Stimulated activated CD4-positive, alpha-beta T cell treated with anti-CD3 and anti-CD28 coated beads, Interleukin-15, amount 100 ng/mL, for 24 hours (primary cell): ENCODE measurements around the gene EXD3.

ENCODE experiments used
- DNase-seq: peaks from one replicate; pipeline ENCODE4 v3.0.0-alpha.2; 2020

The EXD3 gene

GRCh38 chr9:137301081-137301947 is 121.6 kb downstream of the EXD3 start:
- peak; percentile 50 for DNase-seq

GRCh38 chr9:137300567-137301080 is 122.3 kb downstream of the EXD3 start:
- peak; percentile 8 for DNase-seq

- no peak for DNase-seq
Observed at GRCh38 chr9:137299938-137300337, 123.0 kb downstream of the EXD3 start.

DNA sequence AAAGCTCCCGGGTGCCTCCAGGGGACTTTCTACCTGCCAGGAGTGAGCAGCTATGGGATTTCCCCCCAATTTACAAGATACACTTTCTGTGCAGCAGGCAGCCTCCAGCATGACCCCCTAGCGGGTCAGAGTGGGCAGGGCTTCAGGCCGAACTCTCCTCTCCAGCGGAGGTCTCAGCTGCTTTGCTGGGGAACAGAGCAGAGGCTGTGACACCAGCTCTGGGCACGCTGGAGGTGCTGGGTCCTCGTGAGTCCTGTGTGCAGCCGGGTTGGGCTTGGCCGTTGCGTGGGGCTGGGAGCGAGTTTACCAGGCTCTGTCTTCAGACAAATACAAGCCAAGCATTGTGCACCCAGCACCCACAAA is 123.8 kb downstream of the EXD3 start:
- no peak for DNase-seq

DNA sequence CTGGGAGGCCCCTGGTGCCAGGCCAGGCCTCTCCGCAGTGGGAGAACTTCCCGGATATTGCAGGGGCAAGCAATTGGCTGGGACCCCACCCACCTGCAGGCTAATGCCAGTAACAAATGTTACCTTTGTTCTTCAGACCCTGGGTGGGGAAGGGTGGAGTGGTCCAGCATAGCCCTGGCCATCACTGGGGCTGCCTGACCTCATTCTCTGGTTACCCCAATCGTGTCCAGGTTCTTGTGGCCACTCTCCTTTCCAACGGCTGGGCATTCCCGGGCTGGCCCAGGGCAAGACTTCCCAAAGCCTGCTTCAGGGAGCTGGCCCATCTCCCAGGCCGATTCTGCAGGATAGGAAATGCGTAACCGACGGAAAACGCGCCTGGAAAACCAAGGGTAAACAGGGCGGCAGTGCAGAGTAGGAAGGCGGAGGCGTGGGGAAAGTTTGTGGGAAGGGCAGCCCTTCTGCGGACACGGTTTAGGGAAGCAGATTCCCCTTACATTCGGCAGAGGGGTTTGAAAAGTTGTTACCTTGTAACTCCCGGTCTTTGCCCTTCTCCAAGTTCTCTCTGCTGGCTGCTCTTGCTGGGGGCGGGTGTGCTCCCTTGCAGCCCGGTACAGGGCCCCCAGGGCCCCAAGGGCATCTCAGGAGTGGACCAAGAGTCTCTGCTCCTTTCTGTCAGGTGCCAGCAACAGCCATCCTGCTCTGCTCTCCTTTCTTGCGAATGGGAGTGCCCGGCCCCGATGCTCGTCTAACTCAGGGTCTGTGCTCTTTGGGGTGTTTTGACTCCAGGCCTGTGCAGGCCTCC is 124.4 kb downstream of the EXD3 start:
- DNase-seq, result no peak

GRCh38 chr9:137297966-137298365 is 125.0 kb downstream of the EXD3 start:
- no peak for DNase-seq

DNA sequence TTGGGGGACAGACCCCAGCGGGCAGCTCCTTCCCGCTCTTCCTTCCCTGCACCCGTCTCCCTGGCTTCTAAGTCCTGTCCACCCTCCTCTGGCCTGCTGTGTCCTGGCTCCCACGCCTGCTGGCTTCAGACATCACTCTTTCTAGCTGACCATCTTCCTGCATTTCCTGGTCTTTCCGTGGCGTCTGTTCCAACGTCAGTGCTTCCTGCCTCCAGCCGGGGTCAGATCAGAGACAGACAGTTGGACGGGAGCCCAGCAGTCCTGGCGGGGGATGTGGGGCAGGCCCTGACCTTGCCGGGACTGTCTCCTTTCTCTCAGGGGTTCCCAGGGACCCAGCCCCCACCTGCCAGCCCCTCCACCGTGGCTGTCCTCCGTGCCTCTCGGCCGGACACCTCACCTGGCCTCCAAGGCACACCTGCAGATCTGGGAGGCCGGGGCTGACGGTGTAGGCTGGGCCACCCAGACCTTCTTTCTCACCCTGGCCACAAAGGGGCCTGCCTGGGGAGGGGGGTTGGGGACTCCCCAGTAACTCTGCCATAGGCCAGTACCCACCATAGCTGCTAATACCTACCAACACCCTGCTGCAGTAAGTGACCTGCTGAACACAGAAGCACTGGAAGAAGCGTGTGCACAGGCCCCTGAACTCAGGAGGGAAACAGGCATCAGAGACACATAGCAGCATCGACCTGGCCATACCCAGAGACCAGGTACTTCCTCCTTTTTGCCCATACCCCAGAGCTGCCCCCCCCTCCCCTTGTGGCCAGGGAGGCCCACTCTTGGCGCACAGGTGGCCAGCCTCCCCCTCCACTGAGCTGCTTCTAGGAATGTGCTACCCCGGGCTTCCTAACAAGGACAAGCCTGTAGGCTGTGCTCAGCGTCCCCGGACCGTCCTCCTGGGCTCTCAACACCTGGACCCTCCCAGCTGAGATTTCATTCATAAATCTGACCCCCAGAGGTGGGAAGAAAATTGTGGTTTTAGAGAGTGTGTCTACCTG is 126.0 kb downstream of the EXD3 start:
- DNase-seq, result no peak

DNA sequence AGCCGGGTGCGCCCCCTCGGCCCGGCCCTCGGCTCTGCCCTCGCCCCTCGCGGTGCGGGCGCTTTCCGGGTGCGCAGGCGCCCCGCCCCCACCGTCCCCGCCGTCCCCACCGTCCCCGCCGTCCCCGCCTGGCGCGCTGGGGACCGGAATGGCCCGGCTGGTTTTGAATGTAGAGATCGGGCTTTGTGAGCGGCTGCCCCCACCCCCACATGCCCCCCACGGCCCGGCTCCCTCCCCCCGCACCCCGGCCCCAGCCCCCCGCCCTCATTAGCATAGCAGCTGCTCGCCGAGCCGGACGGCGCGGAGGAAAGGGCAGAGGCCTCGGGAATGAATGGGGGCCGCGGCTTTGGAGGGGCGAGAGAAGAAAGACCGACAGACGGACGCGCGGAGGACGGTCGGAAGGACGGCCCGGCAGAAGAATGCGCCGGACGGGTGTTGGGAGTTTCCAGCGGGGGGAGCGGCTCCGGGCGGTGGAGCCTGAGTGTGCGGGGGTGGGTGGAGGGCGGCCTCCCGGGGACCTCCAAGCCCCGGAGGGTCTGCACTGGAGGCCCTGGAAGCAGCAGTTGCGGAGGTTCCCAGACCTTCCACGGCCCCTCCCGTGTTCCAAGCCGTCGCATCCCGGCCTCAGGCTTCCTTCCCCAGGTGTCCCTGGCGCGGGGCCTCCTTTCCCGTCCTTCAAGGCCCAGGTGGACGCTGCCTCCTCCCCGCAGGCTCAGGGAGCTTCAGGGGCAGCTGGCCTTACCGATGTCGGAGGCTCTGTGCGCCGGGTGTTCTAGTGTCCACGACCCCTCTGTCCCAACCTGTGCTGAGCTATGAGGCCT is 126.9 kb downstream of the EXD3 start:
- DNase-seq, result no peak

- DNase-seq, result peak; percentile 70
Observed at GRCh38 chr9:137295238-137295811, 127.6 kb downstream of the EXD3 start.

DNA sequence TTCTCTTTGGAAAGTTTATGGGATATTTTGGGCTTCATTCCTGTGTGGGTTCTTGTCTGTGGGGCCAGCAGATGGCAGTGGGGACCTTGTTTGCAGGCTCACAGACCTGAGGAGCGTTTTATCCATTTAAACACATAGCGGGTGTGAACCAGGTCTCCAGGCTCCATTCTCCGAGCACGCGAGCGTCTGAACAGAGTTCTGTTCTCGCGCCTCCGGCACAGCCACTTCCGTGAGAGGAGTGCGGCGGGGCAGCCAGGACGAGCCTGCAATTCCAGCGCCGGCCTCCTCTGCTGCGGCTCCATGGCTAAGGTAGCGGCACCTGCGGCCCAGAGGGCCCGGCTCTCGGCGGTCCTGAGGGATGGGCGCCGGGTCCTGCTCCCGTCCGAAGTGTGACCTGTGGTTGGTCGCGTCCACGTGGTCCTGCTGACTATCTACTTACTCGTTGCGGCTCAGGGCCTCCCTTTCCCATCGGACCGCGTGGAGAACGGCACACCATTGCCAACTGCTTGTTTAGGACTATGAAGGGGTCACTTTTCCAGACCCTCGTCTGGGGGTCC is 128.2 kb downstream of the EXD3 start:
- peak; percentile 41 for DNase-seq

GRCh38 chr9:137294091-137294680 is 128.8 kb downstream of the EXD3 start:
- peak; percentile 59 for DNase-seq

GRCh38 chr9:137293482-137294090 is 129.4 kb downstream of the EXD3 start:
- no peak for DNase-seq

GRCh38 chr9:137293094-137293481 is 129.9 kb downstream of the EXD3 start:
- DNase-seq, result no peak

DNA sequence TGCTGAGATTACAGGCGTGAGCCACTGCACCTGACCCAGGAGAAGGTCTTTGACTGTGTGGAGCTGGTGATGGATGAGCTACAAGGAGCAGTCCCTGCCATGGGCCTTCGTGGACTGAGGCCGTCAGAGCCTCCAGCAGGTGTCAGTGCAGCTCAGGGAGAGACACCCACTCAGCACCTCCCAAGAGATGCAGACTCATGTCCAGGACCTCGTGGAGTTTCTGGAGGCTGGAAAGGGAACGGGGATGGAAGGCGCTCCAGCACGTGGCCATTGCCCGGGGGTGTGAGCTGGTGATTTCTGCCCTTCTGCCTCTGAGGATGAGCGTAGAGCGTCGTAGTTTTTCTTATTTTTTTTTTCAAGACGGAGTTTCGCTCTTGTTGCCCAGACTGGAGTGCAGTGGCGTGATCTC is 136.0 kb downstream of the EXD3 start:
- DNase-seq, result no peak

- DNase-seq, result no peak
Observed at GRCh38 chr9:137281345-137282116, 141.4 kb downstream of the EXD3 start.

DNA sequence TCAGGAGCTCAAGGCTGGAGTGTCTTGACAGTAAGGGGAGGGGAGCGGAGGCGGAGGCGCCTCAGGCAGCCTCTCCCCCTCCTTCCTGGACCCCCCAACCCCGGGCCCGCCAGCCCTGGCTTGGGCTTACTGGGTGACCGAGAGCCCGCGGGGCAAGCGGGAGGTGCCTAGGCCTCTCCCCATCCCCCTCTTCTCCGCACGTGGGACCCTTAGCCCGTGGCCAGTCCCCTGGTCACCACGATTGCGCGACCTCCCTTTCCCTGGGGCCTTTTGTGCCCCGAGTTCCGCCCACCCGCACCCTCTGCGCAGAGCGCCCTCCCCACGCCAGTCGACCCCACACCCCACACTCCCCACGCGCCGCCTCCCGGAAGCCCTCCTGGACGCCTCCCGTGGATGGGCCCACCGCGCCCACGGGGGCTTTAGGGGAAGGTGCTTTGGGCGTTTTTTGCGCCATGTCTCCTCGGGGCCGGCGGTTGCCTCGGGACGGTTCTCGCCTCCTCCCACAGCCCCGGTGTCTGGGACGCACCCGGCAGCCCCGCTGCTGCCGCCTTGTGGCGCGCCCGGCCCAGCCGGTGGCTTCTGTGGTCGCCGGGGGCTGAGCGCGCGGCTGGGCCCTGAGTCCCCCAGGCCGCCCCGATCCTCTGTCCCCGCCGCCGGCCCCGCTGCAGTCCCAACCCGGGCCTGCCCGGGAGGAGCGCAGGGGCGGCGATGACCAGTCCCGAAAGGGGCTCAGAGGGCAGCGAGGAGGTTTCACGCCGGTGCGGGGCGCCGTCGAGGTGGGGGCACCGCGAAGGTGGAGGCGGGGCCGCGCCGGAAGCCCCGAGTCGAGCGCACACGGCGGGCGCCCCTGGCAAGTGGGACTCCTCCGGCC is 142.3 kb downstream of the EXD3 start:
- DNase-seq, result no peak

DNA sequence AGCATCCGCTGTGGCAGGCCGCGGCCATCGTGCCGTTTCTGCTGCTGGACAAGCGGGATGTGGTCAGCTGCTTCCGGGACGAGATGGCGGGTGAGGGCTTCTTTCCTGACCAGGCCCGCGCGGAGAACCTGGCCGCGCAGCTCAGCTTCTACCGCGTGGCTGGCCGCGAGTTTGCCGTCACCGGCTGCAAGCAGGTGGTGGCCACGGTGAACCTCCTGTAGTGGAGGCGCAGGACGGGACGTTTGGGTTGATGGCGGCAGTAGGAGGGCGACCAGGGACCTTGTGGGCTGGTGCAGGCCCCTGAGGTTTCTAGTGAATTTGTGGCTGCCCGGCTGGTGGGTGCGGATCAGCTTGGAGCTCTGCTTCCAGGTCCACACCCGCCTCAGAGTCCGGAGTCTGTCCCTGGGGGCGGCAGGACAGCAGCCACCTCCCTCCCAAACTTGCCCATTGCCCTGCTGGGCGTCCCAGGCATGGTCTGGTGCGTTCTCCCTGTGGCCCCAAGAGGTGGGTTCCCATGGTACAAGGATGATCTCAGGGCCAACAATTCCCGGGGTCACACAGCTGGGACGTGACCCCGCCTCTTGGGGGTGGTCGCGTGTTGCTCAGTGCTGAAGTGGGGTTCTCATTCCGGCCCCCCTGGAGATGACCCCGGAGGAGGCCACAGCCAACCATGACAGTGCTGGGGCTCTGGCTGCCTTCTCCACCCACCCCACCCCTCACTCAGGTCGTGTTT is 143.1 kb downstream of the EXD3 start:
- DNase-seq, result no peak
